ENCODE measurements around the gene GADD45A.

DNA sequence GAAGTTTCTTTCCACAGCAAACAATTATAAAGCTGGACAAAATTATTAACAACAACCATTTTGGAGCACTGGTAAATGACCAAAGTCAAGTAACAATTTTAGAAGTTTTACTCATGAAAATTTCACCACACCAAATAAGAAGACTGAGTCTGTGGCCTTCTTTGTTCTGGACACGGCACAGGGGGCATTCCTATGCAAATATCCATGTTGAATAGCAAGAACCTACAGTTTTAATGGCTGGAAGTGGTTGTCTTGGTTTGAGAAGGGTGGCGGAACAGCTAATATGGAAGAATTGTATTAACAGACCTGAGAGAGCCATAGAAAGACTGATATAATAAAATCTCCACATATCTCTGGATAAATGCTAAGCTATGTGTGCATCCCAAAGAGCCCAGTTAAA lies 29.4 kb upstream of the GADD45A start:
- TF ChIP-seq, protein P1, sequence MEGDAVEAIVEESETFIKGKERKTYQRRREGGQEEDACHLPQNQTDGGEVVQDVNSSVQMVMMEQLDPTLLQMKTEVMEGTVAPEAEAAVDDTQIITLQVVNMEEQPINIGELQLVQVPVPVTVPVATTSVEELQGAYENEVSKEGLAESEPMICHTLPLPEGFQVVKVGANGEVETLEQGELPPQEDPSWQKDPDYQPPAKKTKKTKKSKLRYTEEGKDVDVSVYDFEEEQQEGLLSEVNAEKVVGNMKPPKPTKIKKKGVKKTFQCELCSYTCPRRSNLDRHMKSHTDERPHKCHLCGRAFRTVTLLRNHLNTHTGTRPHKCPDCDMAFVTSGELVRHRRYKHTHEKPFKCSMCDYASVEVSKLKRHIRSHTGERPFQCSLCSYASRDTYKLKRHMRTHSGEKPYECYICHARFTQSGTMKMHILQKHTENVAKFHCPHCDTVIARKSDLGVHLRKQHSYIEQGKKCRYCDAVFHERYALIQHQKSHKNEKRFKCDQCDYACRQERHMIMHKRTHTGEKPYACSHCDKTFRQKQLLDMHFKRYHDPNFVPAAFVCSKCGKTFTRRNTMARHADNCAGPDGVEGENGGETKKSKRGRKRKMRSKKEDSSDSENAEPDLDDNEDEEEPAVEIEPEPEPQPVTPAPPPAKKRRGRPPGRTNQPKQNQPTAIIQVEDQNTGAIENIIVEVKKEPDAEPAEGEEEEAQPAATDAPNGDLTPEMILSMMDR (optimal IDR thresholded peaks at IDR 0.05 in 1 of 3, IDR thresholded peaks at IDR 0.05 in 1 of 3, conservative IDR thresholded peaks at IDR 0.05 in 1 of 3; ENCODE audit: extremely low read depth in 1 of 3, insufficient read depth in 2 of 3, low read length in 3 of 3) = no peak
- TF ChIP-seq EZH2 (IDR thresholded peaks at IDR 0.05; ENCODE audit: low read length) = no peak

All from keratinocyte (primary cell).